ENCODE measurements around the gene MYOF. TPM values are rescaled to one million over a fixed set of nuclear protein-coding genes. Genes with fewer than 3 reads are reported as not detected.

MYOF gene
- total RNA-seq, 1 donor from 2014 or later = 141 TPM

DNA sequence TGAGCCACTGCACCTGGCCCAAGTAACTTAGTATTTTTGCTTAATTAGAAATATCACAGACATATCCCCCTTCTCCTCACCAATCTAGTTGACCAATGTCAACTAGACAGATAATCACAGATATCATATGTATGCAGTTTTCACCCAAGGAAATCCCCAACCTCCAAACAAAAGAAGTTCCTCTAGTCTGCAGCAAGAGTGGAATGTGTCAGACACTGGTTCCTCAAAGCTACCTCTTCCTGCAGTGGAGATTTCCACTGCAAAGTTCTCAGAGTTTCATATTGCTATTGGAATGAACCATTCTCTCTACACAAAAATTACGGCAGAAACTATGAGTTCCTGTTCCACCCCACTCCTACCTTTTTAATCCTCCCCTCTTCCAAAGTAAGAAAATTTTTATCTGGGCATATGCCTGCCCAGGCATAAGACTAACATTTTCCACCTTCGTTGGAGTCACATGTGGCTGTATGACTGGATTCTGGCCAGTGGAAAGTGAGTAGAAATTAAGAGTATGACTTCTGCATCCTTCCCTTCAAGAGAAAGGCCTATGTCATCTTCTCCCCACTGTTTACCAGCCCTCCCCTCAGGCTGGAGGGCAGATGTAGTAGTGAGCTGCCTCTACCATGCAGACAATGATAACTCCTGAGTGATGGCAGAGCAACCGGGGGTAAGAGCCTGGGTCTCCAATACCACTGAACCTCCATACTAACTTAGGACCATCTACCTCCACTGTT is 103.0 kb downstream of the MYOF start:
- Histone ChIP-seq H3K36me3 (ENCODE audit: control insufficient read depth, insufficient read depth, low read length) (peaks cover 2% of the 10 kb centered on the region), H3K4me3 (ENCODE audit: low read depth, low read length) (no peak overlapping the region), H3K27me3 (ENCODE audit: control insufficient read depth, insufficient read depth, low read length) (no peaks in the 10 kb centered on the region)
- no peak for DNase-seq (ENCODE audit: low read depth)
- TF ChIP-seq, protein P1, sequence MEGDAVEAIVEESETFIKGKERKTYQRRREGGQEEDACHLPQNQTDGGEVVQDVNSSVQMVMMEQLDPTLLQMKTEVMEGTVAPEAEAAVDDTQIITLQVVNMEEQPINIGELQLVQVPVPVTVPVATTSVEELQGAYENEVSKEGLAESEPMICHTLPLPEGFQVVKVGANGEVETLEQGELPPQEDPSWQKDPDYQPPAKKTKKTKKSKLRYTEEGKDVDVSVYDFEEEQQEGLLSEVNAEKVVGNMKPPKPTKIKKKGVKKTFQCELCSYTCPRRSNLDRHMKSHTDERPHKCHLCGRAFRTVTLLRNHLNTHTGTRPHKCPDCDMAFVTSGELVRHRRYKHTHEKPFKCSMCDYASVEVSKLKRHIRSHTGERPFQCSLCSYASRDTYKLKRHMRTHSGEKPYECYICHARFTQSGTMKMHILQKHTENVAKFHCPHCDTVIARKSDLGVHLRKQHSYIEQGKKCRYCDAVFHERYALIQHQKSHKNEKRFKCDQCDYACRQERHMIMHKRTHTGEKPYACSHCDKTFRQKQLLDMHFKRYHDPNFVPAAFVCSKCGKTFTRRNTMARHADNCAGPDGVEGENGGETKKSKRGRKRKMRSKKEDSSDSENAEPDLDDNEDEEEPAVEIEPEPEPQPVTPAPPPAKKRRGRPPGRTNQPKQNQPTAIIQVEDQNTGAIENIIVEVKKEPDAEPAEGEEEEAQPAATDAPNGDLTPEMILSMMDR (IDR thresholded peaks at IDR 0.05; ENCODE audit: insufficient read depth, low read length, poor library complexity, severe bottlenecking) = no peak

DNA sequence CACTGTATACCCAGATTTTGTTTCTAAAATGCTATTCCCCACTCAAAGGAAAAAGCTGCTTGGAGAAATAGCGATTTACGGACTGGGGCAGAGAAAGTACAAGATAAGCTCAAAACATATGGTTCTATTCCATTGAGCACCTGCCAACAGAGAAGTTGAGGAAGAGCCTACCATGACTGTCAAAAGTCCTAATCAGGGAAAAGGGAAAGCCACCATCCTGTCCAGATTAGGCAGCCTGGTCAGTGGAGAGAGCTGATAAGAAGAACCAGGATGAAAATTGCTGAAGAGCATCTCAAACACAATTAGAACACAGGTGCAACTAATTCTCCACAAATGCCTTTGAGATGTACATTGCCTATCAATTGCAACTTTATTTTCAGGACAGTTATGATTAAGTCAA is 104.1 kb downstream of the MYOF start:
- TF ChIP-seq, protein P1 (IDR thresholded peaks at IDR 0.05; ENCODE audit: insufficient read depth, low read length, poor library complexity, severe bottlenecking) = no peak
- H3K27me3 ChIP-seq (ENCODE audit: control insufficient read depth, insufficient read depth, low read length) = no peaks in the 10 kb centered on the region
- no peak overlapping the region for H3K4me3 ChIP-seq (ENCODE audit: low read depth, low read length)
- DNase-seq (ENCODE audit: low read depth) = no peak
- H3K36me3 ChIP-seq (ENCODE audit: control insufficient read depth, insufficient read depth, low read length) = peaks cover 2% of the 10 kb centered on the region

DNA sequence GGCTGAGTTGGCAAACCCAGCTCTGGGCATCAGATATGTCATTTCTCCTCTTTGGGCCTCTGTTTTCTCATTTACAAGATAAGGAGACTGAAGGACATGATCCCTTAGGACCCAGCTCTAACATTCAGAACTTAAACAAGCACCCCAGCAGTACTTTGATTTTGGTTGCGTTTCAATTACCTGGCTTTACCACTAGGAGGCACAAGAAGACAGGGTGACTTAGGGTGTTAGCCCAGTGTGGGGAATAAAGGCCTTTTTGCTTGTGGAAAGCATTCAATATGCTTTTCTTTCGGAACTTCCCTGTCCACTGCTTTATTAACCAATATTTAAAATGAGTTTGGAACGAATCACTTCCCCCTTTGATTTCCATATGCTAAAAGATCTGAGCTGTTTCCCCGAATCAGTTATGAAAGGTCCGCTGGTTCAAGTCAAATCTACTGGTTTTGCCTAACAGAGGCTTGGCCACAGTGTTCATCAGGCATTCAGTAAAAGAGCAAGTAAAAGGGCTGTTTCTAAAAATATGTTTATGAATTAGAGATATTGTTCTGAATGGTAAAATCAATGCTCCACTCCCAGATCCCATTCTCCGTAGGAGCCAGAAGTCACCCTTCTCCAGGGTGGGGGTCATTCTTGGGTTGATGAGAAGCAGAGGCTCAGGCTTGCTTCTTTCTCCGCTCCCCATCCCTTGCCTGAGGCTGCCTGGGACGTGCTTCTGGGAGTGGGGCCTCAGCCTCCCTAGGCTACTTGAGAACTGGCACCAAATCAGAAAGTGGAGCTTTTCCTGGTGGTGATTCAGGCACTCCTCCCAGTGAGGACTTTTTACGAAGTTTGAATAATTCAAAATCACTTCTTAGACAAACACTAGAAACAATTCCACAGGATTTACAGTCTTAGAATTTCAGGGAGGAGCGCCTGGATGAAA is 105.5 kb downstream of the MYOF start:
- H3K27me3 ChIP-seq (ENCODE audit: control insufficient read depth, insufficient read depth, low read length) = no peaks in the 10 kb centered on the region
- DNase-seq (ENCODE audit: low read depth) = peak; percentile 47
- H3K36me3 ChIP-seq (ENCODE audit: control insufficient read depth, insufficient read depth, low read length) = peaks cover 2% of the 10 kb centered on the region
- no peak overlapping the region for H3K4me3 ChIP-seq (ENCODE audit: low read depth, low read length)
- TF ChIP-seq, protein P1 (IDR thresholded peaks at IDR 0.05; ENCODE audit: insufficient read depth, low read length, poor library complexity, severe bottlenecking) = peak; percentile 89

DNA sequence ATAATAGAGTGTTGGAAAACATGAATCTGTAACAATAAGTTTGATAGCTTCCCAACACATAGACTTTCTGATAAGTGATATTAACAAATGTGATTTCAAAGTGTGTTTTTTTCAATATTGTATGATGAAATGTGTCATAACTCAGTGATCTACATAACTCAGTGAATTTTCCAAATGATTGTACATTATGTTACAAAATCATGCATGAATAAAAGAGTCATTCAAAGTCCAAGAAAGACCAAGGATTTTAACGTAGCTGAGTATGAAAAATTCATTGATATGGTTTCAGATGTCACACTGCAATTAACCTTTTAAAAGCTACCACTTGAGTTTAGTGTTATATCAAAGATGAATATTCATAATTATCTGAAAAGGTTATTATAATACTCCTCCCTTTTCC is 111.2 kb downstream of the MYOF start:
- DNase-seq (ENCODE audit: low read depth) = no peak
- H3K27me3 ChIP-seq (ENCODE audit: control insufficient read depth, insufficient read depth, low read length) = no peaks in the 10 kb centered on the region
- H3K4me3 ChIP-seq (ENCODE audit: low read depth, low read length) = no peak overlapping the region
- TF ChIP-seq, protein P1 (IDR thresholded peaks at IDR 0.05; ENCODE audit: insufficient read depth, low read length, poor library complexity, severe bottlenecking) = no peak
- H3K36me3 ChIP-seq (ENCODE audit: control insufficient read depth, insufficient read depth, low read length) = peaks cover 2% of the 10 kb centered on the region

DNA sequence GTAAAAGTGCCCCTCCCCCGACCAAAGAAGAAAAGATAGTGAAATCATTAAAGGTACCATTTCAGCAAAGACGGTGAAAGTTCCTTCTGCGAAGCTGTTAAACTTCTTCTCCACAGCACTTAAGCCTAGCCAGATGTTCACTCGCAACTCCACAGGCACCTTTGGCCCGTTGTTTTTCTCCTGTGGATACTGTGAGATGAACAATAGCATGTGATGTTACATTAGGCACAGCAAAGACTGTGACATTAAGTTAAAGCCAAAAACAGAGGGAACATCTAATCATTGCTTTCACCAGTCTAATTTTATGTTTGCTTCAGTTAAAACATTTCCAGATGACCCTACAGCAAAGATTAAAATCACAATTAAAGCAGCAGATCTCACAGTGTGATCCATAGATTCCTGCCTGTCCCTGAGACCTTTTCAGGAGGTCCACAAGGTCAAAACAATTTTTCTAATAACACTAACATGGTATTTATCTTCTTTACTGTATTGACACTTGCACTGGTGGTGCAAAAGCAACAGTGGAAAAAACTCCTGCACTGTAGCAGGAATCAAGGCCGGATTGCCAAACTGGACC is 112.5 kb downstream of the MYOF start:
- peaks cover 2% of the 10 kb centered on the region for H3K36me3 ChIP-seq (ENCODE audit: control insufficient read depth, insufficient read depth, low read length)
- DNase-seq (ENCODE audit: low read depth) = no peak
- TF ChIP-seq, protein P1 (IDR thresholded peaks at IDR 0.05; ENCODE audit: insufficient read depth, low read length, poor library complexity, severe bottlenecking) = no peak

More for the DNA sequence above, 112.5 kb downstream of the MYOF start:
- Histone ChIP-seq H3K27me3 (ENCODE audit: control insufficient read depth, insufficient read depth, low read length) (no peaks in the 10 kb centered on the region), H3K4me3 (ENCODE audit: low read depth, low read length) (no peak overlapping the region)

All from kidney epithelial cell (primary cell).